ENCODE measurements around the gene FAM107B.

- TF ChIP-seq, protein P1, sequence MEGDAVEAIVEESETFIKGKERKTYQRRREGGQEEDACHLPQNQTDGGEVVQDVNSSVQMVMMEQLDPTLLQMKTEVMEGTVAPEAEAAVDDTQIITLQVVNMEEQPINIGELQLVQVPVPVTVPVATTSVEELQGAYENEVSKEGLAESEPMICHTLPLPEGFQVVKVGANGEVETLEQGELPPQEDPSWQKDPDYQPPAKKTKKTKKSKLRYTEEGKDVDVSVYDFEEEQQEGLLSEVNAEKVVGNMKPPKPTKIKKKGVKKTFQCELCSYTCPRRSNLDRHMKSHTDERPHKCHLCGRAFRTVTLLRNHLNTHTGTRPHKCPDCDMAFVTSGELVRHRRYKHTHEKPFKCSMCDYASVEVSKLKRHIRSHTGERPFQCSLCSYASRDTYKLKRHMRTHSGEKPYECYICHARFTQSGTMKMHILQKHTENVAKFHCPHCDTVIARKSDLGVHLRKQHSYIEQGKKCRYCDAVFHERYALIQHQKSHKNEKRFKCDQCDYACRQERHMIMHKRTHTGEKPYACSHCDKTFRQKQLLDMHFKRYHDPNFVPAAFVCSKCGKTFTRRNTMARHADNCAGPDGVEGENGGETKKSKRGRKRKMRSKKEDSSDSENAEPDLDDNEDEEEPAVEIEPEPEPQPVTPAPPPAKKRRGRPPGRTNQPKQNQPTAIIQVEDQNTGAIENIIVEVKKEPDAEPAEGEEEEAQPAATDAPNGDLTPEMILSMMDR (IDR thresholded peaks at IDR 0.05), result no peak
- TF ChIP-seq POLR2A (IDR thresholded peaks at IDR 0.05), result no peak
- TF ChIP-seq EP300 (IDR thresholded peaks at IDR 0.05), result no peak
Observed at GRCh38 chr10:14740684-14741247, 33.9 kb downstream of the FAM107B start.
